Neural crest cell (in vitro differentiated cells): ENCODE measurements around the gene LRRC1. TPM values are rescaled to one million over a fixed set of nuclear protein-coding genes. Genes with fewer than 3 reads are reported as not detected.

ENCODE experiments used
- DNase-seq: peaks from one replicate; pipeline ENCODE4 v3.0.0; 2021; ENCODE audit warnings: low read depth, mixed read lengths, low spot score
- H3K27ac Mint-ChIP-seq: one replicate; pipeline ENCODE4 v1.8.0; 2021; ENCODE audit warnings: mild to moderate bottlenecking, mixed read lengths; ENCODE audit not compliant: unreplicated experiment
- H3K27me3 Mint-ChIP-seq: 2 replicates; pipeline ENCODE4 v1.8.0; 2021; ENCODE audit warnings: low read depth, mild to moderate bottlenecking, mixed read lengths
- H3K36me3 Mint-ChIP-seq: 2 replicates; pipeline ENCODE4 v1.8.0; 2021; ENCODE audit warnings: low read depth, mild to moderate bottlenecking, mixed read lengths
- H3K4me1 Mint-ChIP-seq: 2 replicates; pipeline ENCODE4 v1.8.0; 2021; ENCODE audit warnings: mixed read lengths
- H3K4me3 Mint-ChIP-seq: one replicate; pipeline ENCODE4 v1.8.0; 2021; ENCODE audit warnings: mild to moderate bottlenecking, mixed read lengths
- H3K9me3 Mint-ChIP-seq: 2 replicates; pipeline ENCODE4 v1.8.0; 2021; ENCODE audit warnings: mixed read lengths
- total RNA-seq: library from RNA; stranded (reverse); gene quantifications from 2 replicates; pipeline ENCODE4 v1.2.1, GENCODE V29; 2021
- TF ChIP-seq, protein P1 (sequence below): fragments of 200-600 bp; sonication (generic); conservative IDR thresholded peaks from 2 replicates; pipeline ENCODE4 v1.5.0; 2021; ENCODE audit warnings: antibody characterized with exemption, mild to moderate bottlenecking

LRRC1 gene
- total RNA-seq, 1 donor from 2014 or later: 6.6 TPM

DNA sequence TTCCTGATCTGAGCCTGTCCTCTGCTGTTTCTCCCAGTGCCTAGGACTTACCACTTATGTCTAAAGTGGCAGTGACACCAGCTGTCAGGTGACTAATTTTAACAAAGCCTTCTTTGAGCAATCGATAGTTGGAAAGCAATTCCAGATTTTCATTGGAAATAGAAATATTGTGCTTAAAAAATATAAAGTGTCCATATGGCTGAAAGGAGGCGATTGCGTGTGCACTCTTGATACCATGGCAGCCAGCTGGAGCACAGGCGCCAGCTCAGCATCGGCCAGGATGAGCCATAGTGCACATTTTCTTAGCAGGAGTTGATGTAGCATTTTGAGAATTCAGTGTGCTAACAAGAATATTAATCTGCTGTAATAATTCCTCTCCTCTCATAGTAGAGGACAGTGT lies 70.0 kb downstream of the LRRC1 start:
- H3K4me1 Mint-ChIP-seq: peaks cover 36% of the 10 kb centered on the region
- H3K36me3 Mint-ChIP-seq: no peaks in the 10 kb centered on the region
- TF ChIP-seq, protein P1, sequence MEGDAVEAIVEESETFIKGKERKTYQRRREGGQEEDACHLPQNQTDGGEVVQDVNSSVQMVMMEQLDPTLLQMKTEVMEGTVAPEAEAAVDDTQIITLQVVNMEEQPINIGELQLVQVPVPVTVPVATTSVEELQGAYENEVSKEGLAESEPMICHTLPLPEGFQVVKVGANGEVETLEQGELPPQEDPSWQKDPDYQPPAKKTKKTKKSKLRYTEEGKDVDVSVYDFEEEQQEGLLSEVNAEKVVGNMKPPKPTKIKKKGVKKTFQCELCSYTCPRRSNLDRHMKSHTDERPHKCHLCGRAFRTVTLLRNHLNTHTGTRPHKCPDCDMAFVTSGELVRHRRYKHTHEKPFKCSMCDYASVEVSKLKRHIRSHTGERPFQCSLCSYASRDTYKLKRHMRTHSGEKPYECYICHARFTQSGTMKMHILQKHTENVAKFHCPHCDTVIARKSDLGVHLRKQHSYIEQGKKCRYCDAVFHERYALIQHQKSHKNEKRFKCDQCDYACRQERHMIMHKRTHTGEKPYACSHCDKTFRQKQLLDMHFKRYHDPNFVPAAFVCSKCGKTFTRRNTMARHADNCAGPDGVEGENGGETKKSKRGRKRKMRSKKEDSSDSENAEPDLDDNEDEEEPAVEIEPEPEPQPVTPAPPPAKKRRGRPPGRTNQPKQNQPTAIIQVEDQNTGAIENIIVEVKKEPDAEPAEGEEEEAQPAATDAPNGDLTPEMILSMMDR: no peak
- no peak for DNase-seq
- no peaks in the 10 kb centered on the region for H3K27me3 Mint-ChIP-seq
- H3K4me3 Mint-ChIP-seq: no peak overlapping the region
- no peak overlapping the region for H3K27ac Mint-ChIP-seq
- no peaks in the 10 kb centered on the region for H3K9me3 Mint-ChIP-seq

DNA sequence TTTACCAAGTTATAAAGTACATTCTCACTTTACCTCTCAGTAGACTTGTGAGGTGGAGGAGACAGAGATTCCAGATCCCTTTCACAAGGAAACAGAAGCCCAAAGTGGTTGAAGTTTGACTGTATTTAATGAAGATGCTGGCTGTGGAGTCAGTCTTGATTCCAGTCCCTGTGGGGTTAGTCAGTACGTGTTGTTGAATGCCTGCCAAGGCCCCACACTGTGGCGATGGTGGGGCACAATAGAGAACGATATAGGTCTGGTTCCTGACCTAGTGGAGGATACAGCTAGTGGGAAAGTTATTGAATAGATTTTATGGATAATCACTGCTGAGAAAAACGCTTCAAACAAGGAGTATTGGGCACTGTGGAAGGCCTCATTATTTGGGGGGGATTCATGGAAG lies 71.4 kb downstream of the LRRC1 start:
- TF ChIP-seq, protein P1: no peak
- Mint-ChIP-seq H3K36me3 (peaks cover 3% of the 10 kb centered on the region), H3K27ac (no peak overlapping the region), H3K4me3 (no peak overlapping the region), H3K27me3 (no peaks in the 10 kb centered on the region), H3K9me3 (peaks cover 2% of the 10 kb centered on the region), H3K4me1 (peaks cover 28% of the 10 kb centered on the region)
- DNase-seq: no peak

DNA sequence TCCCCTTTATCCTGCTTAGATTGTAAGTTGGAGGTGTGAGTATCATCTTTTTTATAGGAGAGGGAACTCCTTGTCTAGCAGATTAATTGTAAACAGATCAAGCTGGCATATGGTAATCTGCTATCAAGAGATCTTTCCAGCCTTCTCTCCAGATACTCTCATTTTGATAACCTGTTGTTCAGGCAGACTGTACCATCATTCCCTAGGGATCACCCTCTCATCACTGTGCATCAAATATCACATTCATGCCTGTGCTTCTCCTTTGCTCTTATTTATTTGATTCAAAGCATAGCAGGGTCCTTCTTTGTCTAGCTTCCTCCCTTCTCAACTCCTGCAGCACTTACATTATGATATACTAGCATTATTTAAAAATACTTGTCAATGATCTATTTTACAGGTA lies 73.8 kb downstream of the LRRC1 start:
- Mint-ChIP-seq H3K4me3 (no peak overlapping the region), H3K27me3 (no peaks in the 10 kb centered on the region), H3K36me3 (peaks cover 5% of the 10 kb centered on the region), H3K27ac (no peak overlapping the region), H3K4me1 (peaks cover 7% of the 10 kb centered on the region), H3K9me3 (peaks cover 4% of the 10 kb centered on the region)
- TF ChIP-seq, protein P1: no peak
- DNase-seq: no peak

DNA sequence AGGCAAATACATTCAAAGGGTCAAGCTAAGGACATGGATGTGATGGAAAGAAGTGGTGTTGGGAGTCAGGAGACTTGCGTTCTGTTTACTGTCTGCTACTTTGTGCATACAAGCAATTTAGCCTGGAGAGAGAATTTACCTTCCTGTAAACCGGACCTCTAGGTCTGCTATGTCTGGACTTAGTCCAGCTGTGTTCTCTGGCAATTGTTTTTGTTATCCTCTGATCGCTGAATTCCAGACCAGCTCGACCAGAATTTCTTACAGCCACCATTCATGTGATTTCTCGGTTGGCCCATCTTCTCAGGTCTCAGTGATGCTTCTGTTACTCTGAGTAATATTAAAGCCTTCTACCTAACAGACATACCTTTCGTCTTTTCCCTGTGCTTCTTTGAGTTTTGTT lies 75.2 kb downstream of the LRRC1 start:
- no peak overlapping the region for H3K27ac Mint-ChIP-seq
- TF ChIP-seq, protein P1: no peak
- no peak for DNase-seq
- no peaks in the 10 kb centered on the region for H3K27me3 Mint-ChIP-seq
- H3K36me3 Mint-ChIP-seq: peaks cover 7% of the 10 kb centered on the region
- no peaks in the 10 kb centered on the region for H3K4me1 Mint-ChIP-seq
- H3K9me3 Mint-ChIP-seq: peaks cover 4% of the 10 kb centered on the region
- H3K4me3 Mint-ChIP-seq: no peak overlapping the region

DNA sequence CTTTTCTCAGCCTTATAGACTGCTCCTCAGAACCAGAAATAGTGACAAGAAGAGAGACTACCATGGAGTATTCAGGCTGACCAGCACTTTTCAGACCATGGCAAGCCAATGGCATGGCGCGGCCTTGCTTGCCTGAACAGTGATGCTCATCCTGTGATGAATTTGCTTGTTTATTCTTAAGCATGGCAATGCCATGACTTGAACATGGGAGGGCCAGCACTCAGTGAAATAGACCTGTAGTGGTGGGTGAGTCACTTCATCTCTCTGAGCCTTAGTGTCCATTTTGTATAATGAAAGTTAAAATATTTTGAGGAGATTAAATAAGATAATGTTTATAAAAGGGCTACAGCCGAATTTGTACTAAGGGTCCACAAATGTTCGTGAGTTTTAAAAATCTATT lies 79.1 kb downstream of the LRRC1 start:
- TF ChIP-seq, protein P1: no peak
- no peak overlapping the region for H3K27ac Mint-ChIP-seq
- H3K9me3 Mint-ChIP-seq: peaks cover 8% of the 10 kb centered on the region
- no peaks in the 10 kb centered on the region for H3K4me1 Mint-ChIP-seq
- no peak overlapping the region for H3K4me3 Mint-ChIP-seq
- no peaks in the 10 kb centered on the region for H3K27me3 Mint-ChIP-seq
- DNase-seq: no peak
- H3K36me3 Mint-ChIP-seq: peaks cover 12% of the 10 kb centered on the region

DNA sequence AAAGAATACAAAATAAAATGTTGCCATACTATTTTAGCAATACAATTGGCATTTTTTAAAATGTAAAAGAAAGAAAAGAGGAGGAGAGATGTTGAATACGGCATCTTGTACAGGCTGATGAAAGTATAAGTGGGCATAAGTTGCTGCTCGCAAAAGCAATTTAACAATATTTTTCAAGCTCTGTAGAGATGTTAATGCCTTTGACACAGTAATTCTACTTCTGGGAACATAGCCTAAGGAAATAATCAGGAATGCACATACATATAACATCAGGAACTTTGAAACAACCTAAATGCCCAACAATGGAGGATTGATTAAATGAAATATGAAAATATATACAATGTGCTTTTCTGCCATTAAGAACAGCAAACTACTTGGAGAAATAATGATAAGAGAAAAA lies 80.2 kb downstream of the LRRC1 start:
- H3K4me3 Mint-ChIP-seq: no peak overlapping the region
- H3K27ac Mint-ChIP-seq: no peak overlapping the region
- TF ChIP-seq, protein P1: no peak
- no peak for DNase-seq
- peaks cover 17% of the 10 kb centered on the region for H3K36me3 Mint-ChIP-seq
- no peaks in the 10 kb centered on the region for H3K4me1 Mint-ChIP-seq
- peaks cover 8% of the 10 kb centered on the region for H3K9me3 Mint-ChIP-seq
- H3K27me3 Mint-ChIP-seq: no peaks in the 10 kb centered on the region
